22Rv1 (cell line): Measurements from ENCODE around the gene RBM10.

ENCODE experiments used
- CTCF ChIP-seq: fragments of 450-650 bp; IDR thresholded peaks from 2 replicates; pipeline ENCODE4 v1.5.1; 2017; ENCODE audit warnings: mild to moderate bottlenecking
- ZFX ChIP-seq: fragments of 450-650 bp; IDR thresholded peaks from 2 replicates; pipeline ENCODE4 v1.6.1; 2017; ENCODE audit warnings: antibody characterized with exemption, borderline replicate concordance

DNA sequence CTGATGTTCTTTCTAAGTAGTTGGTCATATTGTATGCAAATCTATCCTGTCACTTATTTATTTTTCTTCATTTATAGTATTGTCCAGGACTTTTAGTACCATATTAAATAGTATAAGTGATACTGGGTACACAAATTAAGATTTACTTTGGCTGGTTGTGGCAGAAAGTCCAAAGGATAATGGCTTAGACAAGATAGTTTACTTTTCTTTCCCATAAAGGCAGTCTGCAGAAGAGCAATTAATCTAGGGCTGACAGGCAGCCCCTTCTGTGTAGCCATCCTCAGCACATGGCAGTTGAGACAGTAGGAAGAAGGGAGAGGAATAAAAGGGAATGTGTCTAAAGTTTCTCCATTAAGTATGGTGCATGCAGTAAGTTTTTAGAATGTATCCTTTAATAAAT is 6.4 kb downstream of the RBM10 start:
- TF ChIP-seq CTCF (no peak), ZFX (no peak)
